Posterior vena cava (tissue), 2 donors: ENCODE results near the gene CPSF4L. TPM values are rescaled to one million over a fixed set of nuclear protein-coding genes. Genes with fewer than 3 reads are reported as not detected.
A peak's percentile ranks its signal among the peaks of the same experiment; 100 is the strongest.

ENCODE experiments used
- DNase-seq: peaks from one replicate; pipeline ENCODE4 v3.0.0-alpha.2; 2020; ENCODE audit warnings: low spot score
- intact Hi-C, 2 donors: fragments of 100-400 bp; cut with DNase I; formaldehyde crosslinking; loops; one replicate each; pipeline versions ENCODE4 v1.14.1 to v1.14.2; 2022 to 2023
- total RNA-seq, 2 donors: library from RNA; stranded (reverse); fragmentation: NEBNext Ultra II Directional; extraction: Animal tissue kit (Norgen Biotek cat#: 25700); gene quantifications; one replicate each; pipeline ENCODE4 v1.2.1, GENCODE V29; 2021
- donor health status: DM: yes; HTN: yes; CAD: no.
- donor health status: DM: yes; HTN: yes; CAD: no.

The CPSF4L gene
- total RNA-seq, 2 donors from 2014 or later, result not detected

DNA sequence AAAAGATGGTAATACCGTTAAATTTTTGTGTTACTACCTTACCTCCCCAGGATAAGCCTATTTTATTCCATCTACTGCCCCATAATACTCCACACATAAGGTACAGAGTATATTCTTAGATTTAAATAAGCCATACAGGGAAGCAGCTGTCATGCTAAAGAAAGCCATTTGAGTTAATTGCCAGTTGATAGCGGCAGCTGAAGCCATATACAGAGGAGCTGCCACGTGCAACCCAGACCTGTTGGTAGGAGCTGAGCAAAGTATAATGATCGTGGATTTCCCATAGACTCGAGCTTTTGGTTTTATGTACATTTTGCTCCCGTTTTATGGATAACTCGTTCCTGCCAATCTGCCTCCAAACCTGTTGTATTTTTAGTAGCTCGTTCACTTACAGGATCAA lies 12.0 kb downstream of the CPSF4L start:
- no peak for DNase-seq
- intact Hi-C loops, result loop anchor here in 1 of 2 donors (10.0 kb wide), 1 partner anchor 525 kb away; no protein-coding TSS in a partner anchor

DNA sequence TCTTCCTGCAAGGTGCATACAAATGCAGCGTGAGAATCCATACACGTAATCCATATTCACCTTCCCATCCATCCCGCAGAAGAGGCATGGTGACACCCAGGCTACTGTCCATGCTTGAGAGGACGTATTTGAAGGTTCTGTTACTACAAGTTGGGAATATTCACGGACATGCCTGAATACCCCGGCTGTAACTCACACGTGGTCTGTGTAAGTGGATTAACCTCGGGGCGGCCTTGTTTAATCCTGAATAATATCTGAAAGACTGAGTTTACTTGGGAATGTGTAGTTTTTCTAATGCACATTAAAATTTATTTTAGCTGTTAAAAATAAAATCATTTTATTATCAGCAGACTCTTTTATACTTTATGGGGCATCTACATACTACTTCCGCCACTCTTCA lies 13.1 kb downstream of the CPSF4L start:
- intact Hi-C loops, result loop anchor here in 1 of 2 donors (10.0 kb wide), 1 partner anchor 524 kb away; no protein-coding TSS in a partner anchor
- DNase-seq, result peak; percentile 25

DNA sequence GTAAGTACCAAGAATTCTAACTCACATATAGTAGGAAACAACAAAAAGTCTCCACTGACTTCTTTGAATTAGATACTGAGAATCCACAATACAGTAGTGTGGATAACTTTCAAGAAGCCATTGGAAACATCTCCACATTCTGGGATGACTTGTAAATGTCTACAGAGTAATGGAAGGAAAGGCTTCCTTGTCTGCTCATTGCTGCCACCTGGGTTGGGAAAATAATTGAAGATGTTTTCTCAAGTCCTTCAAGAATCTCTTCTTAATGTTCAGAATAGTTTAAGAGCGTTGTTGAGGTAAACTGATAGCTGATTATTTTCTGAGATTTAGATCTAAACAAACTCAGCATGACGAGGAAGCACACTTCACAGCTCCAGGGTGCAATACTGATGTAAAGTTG lies 14.0 kb downstream of the CPSF4L start:
- DNase-seq, result no peak
- intact Hi-C loops, result loop anchor here in 1 of 2 donors (10.0 kb wide), 1 partner anchor 523 kb away; no protein-coding TSS in a partner anchor

DNA sequence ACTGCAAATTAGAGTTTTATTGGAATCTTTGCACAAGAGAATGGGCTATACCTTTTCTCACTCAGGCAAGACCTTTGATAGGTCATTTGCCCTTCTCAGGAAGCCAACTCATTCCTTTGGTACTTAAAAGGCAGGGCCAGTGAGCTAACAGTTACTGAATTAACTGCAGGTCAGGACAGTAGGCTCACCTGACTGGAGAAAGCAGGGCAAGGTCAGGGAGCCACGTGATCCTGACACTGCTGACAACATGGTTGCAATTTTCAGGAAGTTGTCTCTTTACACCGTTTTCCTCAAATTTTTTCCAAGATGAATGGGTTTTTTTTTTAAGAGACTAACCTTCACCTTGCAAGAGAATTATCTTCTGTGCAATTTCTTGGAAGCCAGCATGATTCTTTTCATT lies 21.1 kb downstream of the CPSF4L start:
- intact Hi-C loops, result loop anchor here in 1 of 2 donors (10.0 kb wide), 1 partner anchor 516 kb away; no protein-coding TSS in a partner anchor
- no peak for DNase-seq

DNA sequence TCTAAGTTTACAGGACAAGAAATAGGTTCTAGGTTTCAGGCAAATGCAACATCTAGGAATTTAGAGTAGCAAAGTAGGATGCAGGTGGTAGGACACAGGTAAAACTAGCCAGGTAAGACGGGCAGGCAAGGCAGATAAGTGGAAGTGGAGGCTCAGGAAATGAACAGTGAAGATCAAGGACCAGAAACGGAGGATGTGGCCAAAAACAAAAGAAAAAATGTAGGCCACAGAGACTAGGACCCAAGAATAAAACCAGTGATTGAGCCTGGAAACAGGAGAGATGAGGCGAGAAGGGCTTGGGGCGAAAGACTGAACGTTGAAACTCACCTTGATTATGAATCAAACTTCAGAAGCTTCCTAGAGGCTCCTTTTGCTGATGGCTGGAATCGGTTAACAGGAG lies 24.0 kb downstream of the CPSF4L start:
- intact Hi-C loops, result no loop called here
- DNase-seq, result no peak

DNA sequence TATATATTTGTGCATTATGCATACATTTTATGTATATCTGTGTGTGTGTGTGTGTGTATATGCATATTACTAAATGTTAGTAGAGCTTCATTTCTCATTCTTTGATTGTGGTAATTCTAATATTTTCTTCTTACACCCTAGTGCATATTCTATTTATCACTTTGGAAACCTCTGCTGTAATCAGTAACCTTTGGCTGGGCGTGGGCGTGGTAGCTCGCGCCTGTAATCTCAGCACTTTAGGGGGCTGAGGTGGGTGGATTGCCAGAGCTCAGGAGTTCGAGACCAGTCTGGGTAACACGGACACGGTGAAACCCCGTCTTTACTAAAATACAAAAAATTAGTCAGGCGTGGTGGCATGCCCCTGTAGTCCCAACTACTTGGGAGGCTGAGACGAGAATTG lies 26.9 kb downstream of the CPSF4L start:
- DNase-seq, result no peak
- intact Hi-C loops, result no loop called here

DNA sequence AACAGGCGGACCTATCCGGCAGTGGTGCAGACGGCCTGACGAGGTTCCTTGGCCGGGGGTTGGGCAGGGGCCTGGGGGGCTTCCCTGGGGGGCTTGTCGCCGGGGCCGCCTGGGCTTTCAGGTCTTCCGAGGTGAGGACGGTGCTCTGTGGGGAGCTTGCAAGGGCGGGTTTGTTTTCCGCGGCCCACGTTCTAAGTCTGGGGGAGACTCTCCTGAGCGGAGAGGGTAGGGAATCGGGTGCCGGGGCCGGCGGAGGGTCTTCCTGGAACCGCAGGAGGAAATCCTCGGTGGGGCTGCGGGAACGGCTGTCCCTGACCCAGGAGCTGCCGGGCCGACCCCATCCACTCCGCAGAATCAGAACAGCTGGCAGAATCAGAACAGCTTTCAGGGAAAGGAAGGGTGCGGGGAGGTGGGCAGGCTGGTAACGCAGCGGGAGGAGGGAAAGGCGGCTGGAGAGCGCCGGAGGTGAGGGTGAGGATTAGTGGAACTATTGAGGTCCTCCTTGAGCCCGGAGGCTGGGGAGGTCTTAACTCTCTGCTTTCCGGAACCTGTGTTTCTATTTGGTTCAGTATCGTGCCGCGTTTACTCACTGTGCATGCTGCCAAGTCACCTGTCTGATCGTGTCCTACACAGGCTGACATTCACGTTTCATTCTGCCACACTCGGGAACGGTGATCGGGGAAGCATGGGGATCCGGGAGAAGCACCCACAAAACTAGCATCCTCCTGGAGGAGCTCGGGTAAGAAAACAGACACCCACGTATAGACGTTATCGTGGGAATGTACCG lies 28.9 kb downstream of the CPSF4L start:
- intact Hi-C loops, result no loop called here
- DNase-seq, result peak; percentile 84

DNA sequence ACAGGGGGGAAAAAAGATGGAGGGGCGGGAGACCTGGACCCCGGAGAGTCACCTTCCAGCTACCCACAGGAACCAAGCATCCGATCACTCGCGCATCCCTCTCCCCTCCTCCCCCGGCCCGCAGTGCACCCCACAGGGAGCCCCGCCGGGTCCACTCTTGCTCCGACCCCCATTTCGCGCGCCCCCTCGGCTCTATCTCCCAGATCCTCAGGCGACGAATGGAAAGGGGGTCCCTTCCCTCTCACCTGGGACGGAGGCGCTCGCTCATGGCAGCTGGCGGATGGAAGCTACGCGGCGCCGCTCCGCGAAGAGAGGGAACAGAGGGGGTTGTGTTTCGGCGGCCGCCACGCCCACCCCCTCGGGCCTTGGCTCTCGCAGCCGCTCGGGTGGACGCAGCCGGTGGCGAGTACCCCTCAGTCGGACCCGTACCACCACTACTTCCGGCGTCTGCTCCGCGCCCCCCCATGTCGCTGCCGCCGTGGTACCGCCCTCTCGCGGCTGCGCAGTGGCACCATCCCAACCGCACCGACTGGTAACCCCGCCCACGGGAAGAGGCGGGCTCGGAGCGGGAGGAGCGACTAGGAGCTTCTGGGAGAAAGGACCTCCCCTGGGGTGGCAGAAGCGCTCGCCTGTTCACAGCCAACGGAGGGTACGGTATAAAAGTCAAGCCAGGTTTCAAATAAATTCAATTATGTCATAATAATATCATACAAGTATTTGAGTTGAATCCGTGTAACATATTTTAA lies 29.7 kb downstream of the CPSF4L start:
- peak; percentile 99 for DNase-seq
- intact Hi-C loops, result no loop called here

DNA sequence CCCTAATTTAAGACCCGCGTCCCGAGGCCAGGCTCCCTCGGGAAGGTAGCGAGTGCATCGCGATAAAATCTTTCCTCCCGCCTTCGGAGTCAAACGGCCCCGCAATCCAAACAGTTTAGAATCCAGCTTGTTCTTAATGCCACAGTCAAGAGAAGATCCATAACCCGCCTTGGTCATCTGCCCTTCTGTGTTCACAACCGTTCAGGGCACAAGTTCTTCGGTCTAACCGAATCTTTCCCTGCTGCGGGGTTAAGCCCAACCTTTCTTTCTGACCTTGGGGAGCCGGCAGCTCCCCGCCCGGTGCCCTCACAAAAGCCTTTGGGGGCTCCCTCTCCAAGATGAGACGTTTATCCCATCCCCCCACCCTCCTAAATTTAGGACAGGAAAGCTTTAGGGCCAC lies 30.3 kb downstream of the CPSF4L start:
- intact Hi-C loops, result no loop called here
- DNase-seq, result peak; percentile 50

DNA sequence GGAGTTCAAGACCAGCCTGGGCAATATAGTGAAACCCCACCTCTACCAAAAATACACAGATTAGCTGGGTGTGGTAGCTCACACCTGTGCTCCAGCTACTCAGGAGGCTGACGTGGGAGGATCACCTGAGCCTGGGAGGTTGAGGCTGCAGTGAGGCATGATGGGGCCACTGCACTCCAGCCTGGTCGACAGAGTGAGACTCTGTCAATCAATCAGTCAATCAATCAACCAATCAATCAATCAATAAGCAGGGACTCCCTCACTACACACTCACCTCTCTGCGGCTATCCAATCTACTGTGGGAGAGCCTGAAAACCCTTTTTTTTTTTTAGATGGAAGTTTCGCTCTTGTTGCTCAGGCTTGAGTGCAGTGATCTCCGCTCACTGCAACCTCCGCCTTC lies 31.6 kb downstream of the CPSF4L start:
- DNase-seq, result no peak
- intact Hi-C loops, result no loop called here

DNA sequence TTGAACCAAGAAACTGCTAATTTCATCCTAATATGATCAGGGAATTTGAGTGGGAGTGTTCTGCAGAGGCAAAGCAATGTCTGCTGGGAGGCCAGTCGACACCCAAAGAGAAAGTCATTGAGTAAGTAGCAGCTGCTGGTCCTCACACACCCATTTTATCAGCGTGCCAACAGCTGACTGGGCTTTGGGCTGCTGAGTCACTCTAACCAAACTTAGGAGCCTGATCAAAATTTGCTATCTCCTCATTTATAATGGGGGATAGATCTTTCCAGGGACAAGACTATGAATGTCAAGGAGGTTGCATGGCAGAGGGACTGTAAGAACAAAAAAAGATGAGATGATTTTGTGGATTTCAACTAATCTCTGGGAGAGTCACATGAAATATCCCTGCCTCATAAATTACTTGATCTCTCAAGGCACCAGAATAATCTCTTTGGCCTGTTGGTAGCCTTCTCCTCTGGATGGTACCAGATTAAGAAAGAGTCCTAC lies 32.9 kb downstream of the CPSF4L start:
- peak; percentile 92 for DNase-seq
- intact Hi-C loops, result no loop called here

DNA sequence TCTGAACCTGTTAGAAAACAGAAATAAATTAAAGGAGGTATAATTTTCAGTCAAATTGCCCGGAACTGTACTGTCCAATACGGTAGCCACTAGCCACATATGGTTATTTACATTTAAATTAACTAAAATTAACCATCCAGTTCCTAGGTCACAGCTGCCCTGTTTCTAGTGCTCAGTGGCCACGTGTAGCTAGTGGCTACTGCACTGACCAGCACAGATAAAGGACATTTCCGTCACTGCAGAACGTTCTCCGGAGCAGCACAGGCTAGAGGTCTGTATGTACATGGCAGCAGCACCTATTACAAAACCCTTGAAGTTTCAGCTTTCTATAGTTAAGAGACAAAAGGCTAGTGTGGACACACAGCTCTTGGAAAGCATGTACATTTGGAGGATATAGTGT lies 33.7 kb downstream of the CPSF4L start:
- intact Hi-C loops, result no loop called here
- DNase-seq, result no peak

DNA sequence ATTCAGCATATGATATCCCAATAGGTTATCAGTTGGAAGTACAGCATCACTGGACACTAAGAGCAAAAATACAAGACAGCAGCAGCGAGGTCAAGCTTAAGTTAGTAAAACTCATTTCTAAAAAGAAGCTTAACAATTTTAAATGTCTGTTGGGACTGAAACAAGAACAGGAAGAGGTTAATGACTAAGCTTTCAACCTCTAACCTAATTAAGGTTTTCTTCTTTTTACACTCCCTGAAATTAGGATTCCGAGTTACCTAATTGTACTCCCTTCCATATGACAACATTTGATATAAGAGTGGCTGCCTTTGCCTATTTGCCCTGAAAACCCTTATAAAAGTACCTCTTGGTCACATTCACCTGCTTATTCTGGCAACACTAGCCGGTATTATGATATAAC lies 34.3 kb downstream of the CPSF4L start:
- no peak for DNase-seq
- intact Hi-C loops, result no loop called here

DNA sequence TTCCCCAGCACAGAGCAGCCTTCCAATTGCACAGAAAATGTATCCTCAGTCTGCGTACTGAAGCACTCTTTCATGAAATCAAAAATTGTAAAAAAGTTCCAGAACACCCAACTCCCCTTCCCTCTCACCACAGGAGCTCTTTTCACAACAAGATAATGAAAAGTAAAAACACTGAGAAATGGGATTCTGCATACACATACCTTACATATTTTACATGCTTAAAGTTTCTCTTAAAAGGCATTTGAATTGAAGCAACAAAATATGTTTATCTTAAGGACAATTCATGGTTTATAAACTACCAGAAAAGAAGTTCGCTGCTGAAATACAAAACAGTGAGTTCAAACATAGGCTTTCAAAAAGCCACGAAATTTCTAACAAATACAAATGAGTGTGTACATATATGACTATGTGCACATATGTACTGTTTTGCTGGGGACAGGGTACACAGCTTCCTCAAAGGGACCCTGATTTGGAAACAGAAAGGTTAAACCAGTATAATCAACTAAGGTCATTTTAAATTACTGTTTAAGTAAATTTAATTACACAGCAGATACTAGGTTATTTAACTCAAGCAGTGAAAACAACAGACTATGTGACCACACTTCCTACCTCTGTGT lies 35.0 kb downstream of the CPSF4L start:
- no peak for DNase-seq
- intact Hi-C loops, result no loop called here

DNA sequence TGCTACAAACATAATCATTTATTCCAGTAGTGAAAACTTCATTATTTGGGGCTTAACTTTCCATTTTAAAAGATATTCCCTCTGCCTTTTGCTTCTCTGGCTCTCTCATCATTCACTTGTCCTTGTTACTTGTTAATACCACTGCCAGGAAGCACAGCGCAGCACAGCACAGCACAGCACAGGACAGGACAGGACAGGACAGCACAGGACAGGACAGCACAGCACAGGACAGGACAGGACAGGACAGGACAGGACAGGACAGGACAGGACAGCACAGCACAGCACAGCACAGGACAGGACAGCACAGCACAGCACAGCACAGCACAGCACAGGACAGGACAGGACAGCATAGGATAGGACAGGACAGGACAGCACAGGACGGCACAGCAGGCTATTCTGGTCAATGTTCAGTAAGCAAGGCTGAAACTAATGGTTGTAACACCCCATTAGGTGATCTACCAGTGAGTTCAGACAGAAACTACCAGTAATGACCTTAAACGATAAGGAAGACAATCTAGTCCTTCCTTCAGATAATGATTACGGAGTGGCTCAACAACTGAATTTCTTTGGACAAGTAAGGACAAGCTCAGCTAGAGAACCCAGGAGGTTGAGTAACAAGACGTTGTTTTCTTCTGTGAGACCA lies 36.9 kb downstream of the CPSF4L start:
- no peak for DNase-seq
- intact Hi-C loops, result no loop called here

DNA sequence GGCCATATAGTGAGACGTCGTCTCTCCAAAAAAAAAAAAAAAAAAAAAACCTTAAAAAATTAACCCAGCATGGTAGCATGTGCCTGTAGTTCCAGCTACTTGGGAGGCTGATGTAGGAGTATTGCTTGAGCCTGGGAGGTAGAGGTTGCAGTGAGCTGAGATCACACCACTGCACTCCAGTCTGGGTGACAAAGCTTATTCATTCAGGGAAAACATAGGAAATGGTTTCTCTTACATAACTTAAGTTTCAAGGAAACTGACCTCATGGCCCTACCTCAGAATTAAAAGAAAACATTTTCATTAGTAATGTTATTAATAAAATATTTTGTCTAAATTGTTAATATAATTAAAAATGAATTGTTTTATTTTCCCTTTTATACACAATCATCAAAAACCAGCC lies 37.4 kb downstream of the CPSF4L start:
- intact Hi-C loops, result no loop called here
- no peak for DNase-seq

DNA sequence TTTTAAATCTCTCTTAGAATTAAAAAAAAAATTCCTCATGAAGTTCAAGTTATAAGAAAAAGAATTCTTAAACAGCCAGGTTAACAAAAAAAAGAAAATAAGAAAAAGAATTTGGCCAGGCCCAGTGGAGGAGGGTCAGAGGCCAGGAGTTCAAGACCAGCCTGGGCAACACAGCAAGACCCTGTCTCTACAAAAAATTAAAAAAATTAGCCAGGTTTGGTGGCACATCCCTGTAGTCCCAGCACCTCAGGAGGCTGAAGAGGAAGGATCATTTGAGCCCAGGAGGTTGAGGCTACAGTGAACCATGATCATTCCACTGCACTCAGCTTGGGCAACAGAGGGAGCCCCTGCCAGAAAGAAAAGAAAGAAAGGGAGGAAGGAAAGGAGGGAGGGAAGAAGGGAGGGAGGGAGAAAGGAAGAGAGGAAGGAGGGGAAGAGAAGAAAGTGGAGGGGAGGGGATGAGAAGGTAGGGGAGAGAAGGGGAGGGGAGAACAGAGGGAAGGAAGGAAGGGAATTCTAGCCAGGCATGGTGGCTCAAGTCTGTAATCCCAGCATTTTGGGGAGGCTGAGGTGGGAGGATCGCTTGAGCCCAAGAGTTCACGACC lies 38.0 kb downstream of the CPSF4L start:
- no peak for DNase-seq
- intact Hi-C loops, result no loop called here

DNA sequence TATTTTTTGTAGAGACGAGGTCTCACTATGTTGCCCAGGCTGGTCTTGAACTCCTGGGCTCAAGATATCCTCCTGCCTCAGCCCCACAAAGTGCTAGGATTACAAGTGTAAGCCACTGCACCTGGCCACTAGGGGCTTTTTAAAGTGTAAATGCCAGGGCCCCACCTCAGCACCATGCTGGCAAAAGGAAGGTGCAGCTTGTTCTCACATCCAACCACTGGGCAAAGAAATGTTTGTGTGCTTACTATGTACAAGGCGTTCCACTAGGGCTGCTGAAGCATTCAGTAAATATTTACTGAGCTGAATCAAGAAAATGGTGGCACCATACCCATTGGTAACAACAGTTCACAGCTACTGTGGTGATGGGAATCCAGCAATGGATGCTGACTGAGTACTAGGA lies 46.2 kb downstream of the CPSF4L start:
- DNase-seq, result no peak
- intact Hi-C loops, result no loop called here

DNA sequence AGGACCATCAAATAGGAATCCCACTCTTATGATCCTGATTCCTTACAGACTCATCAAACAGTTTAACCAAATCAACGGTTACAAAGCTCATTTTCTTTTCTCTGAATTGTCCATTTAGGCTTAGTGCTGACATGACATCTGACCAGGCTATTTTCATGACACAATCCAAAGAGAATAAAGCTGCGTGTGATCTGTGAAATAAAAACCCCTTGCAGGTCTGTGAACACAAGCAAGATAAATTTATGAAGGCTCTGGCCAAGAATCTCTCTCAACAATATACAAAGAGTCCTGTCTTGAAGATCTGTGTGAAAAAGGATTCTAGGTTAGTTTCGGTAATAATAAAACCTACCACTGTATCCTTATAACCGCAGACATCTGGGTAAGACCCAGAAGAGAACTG lies 46.8 kb downstream of the CPSF4L start:
- intact Hi-C loops, result loop anchor here in 1 of 2 donors (5.0 kb wide), 1 partner anchor 163 kb away; no protein-coding TSS in a partner anchor
- no peak for DNase-seq
